IPS-15b (cell line): Measurements from ENCODE around the gene BUB1.

Source experiments
- H3K27me3 ChIP-seq: one replicate; pipeline ENCODE4 v1.6.1; 2013; ENCODE audit warnings: low read length; ENCODE audit not compliant: control insufficient read depth, insufficient read depth
- H3K36me3 ChIP-seq: one replicate; pipeline ENCODE4 v1.6.1; 2013; ENCODE audit warnings: low read length; ENCODE audit not compliant: control insufficient read depth, insufficient read depth
- H3K4me1 ChIP-seq: one replicate; pipeline ENCODE4 v1.6.1; 2013; ENCODE audit warnings: mild to moderate bottlenecking, low read length; ENCODE audit not compliant: control insufficient read depth, insufficient read depth
- H3K4me3 ChIP-seq: one replicate; pipeline ENCODE4 v1.5.1; 2013; ENCODE audit warnings: low read depth, low read length
- H3K9ac ChIP-seq: one replicate; pipeline ENCODE4 v1.6.1; 2013; ENCODE audit warnings: low read depth, mild to moderate bottlenecking, low read length
- H3K9me3 ChIP-seq: one replicate; pipeline ENCODE4 v1.6.1; 2013; ENCODE audit warnings: mild to moderate bottlenecking, low read length; ENCODE audit not compliant: control insufficient read depth, insufficient read depth

BUB1 gene

GRCh38 chr2:110677530-110678456 is at the start of gene BUB1:
Gene BUB1 (minus strand): TSS chr2:110678063. CDS start chr2:110677995, 68 bp downstream.
- H3K9me3 ChIP-seq, result no peaks in the 10 kb centered on the region
- peak within 1 kb of the TSS; percentile 90 for H3K4me3 ChIP-seq
- H3K9ac ChIP-seq, result peak within 1 kb of the TSS; percentile 94
- H3K27me3 ChIP-seq, result no peaks in the 10 kb centered on the region
- peaks cover 9% of the 10 kb centered on the region for H3K36me3 ChIP-seq
- H3K4me1 ChIP-seq, result peaks cover 14% of the 10 kb centered on the region

DNA sequence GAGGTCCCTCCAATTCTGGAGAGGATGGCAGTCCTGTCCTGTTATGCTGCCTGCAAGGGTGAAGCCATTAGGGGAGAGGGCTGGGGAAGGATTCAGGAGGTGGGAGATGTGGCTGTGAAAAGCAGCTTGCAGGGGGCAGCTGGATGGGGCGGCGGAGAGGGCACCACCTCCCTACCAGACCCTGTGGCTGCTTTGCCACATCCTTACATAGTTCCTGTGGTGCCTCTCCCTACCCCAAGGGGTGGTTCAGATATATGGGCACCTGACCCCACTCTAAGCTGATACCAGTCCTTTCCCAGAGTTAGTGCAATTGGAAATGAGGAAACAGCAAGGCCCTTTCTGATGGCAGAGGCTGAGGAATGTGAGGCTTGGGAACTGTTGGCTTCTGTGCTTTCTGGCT is 48.4 kb upstream of the BUB1 start:
- H3K9ac ChIP-seq, result no peak overlapping the region
- H3K4me3 ChIP-seq, result no peak overlapping the region
- no peaks in the 10 kb centered on the region for H3K36me3 ChIP-seq
- H3K4me1 ChIP-seq, result peaks cover 13% of the 10 kb centered on the region
- no peaks in the 10 kb centered on the region for H3K9me3 ChIP-seq
- peaks cover under 1% of the 10 kb centered on the region for H3K27me3 ChIP-seq

GRCh38 chr2:110725859-110726258 is 48.0 kb upstream of the BUB1 start:
- Histone ChIP-seq H3K9ac (no peak overlapping the region), H3K9me3 (no peaks in the 10 kb centered on the region), H3K4me1 (peaks cover 11% of the 10 kb centered on the region), H3K36me3 (no peaks in the 10 kb centered on the region), H3K27me3 (no peaks in the 10 kb centered on the region), H3K4me3 (no peak overlapping the region)

DNA sequence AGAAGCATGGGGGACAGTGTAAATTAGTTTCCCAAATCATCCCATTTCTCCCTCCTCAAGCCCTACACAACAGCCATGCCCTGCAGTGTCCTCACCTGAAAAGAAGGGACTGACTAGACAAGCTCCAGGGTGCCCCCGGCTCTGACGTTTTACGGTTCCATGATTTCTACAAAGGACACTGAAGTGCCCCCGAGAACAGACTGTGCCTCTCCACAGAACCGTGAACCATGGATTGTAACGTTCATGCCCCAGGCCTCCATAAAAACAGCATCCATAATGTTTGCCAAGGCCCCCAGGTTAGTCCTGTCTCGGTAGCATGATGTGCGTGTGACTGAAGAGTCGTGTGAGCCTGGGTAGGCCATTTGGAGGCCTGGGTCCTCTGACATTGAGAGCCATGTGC is 47.5 kb upstream of the BUB1 start:
- Histone ChIP-seq H3K27me3 (no peaks in the 10 kb centered on the region), H3K9ac (no peak overlapping the region), H3K4me3 (no peak overlapping the region), H3K4me1 (peaks cover 8% of the 10 kb centered on the region), H3K9me3 (no peaks in the 10 kb centered on the region), H3K36me3 (no peaks in the 10 kb centered on the region)

DNA sequence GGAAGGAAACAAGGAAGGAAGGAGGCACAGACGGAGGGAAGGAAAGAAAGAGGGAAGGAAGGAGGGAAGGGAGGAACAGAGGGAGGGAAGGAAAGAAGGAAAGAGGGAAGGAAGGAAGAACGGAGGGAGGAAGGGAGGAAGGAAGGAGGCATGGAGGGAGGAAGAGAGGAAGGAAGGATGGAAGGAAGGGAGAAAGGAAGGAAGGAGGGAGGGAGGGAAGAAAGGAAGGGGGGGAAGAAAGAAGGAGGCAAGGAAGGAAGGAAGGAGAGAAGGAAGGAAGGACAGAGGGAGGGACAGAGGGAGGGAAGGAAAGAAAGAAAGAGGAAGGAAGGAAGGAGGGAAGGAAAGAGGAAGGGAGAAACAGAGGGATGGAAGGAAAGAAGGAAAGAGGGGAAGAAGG is 47.0 kb upstream of the BUB1 start:
- Histone ChIP-seq H3K27me3 (no peaks in the 10 kb centered on the region), H3K36me3 (no peaks in the 10 kb centered on the region), H3K9ac (no peak overlapping the region), H3K4me3 (no peak overlapping the region), H3K9me3 (no peaks in the 10 kb centered on the region), H3K4me1 (peaks cover 8% of the 10 kb centered on the region)

GRCh38 chr2:110720547-110720946 is 42.7 kb upstream of the BUB1 start:
- Histone ChIP-seq H3K9ac (no peak overlapping the region), H3K4me1 (no peaks in the 10 kb centered on the region), H3K9me3 (no peaks in the 10 kb centered on the region), H3K4me3 (no peak overlapping the region), H3K27me3 (no peaks in the 10 kb centered on the region), H3K36me3 (no peaks in the 10 kb centered on the region)

GRCh38 chr2:110718990-110719389 is 41.1 kb upstream of the BUB1 start:
- H3K9me3 ChIP-seq, result no peaks in the 10 kb centered on the region
- no peaks in the 10 kb centered on the region for H3K36me3 ChIP-seq
- no peaks in the 10 kb centered on the region for H3K27me3 ChIP-seq
- no peaks in the 10 kb centered on the region for H3K4me1 ChIP-seq
- no peak overlapping the region for H3K9ac ChIP-seq
- no peak overlapping the region for H3K4me3 ChIP-seq

DNA sequence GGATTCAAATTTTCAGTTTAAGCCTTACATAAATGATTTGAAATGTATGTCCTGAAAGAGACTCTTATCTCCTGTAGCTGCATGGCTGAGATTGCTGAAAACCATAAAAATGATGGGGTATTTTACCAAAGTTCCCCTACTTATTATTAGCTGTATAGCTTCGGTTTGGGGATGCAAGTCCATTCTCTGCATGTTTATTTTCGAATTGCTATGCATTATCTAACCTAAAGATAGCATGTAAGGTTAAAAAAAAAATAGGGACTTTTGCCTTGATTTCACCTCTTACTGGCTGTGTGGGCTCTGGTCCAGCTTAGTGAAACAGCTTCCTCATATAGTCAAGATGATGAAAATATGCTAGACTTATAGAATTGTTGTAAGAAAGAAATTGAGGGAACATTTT is 40.5 kb upstream of the BUB1 start:
- Histone ChIP-seq H3K4me1 (no peaks in the 10 kb centered on the region), H3K4me3 (no peak overlapping the region), H3K36me3 (no peaks in the 10 kb centered on the region), H3K27me3 (no peaks in the 10 kb centered on the region), H3K9me3 (no peaks in the 10 kb centered on the region), H3K9ac (no peak overlapping the region)

DNA sequence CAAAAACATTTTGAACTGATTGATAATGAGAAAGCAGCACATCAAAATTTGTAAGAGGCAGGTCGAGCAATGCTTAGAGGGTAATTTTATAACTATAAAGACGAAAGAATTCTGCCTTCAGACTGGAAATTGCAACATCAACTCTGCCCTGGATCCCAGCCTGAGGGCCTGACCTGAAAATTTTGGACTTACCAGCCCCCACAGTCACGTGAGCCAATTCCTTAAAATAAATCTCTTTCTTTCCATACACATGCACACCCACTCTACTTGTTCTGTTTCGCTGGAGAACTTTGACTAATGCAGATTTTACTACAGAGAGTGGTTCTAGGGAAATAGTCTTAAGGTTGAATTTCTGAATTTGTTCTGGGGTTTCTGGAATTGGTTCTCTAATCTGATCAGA is 39.9 kb upstream of the BUB1 start:
- Histone ChIP-seq H3K4me1 (no peaks in the 10 kb centered on the region), H3K4me3 (no peak overlapping the region), H3K27me3 (no peaks in the 10 kb centered on the region), H3K9me3 (no peaks in the 10 kb centered on the region), H3K36me3 (no peaks in the 10 kb centered on the region), H3K9ac (no peak overlapping the region)

DNA sequence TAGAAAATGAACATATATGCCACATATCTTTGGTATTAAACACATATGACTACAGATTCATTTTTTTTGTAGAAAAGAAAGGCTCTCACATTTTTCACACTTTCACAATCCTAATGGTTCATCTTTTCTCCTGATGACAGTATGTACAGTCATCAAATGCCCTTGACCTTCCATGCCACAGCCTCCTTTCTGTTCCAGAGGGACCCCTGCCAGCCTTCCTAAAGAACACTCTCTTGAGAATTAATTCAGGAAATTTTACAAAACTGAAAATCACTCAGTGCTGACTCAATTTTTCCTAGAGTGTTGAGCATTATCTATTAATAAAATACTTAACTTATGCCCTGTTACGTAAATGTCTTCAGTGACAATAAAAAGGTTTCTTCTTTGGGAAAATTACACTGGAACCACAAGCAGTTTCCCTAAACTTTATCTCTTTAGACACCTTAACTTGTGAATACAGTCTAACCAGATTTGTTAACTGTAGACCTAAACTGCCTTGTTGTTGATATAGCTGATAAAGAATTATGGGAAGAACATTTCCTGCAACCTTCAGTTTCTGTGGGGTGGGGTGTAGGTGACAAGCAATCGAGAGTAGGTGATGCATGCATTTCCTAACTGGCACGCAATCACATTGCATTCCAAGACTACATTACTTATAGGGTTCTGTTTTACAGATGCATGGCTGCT is 39.2 kb upstream of the BUB1 start:
- Histone ChIP-seq H3K4me1 (no peaks in the 10 kb centered on the region), H3K27me3 (no peaks in the 10 kb centered on the region), H3K4me3 (no peak overlapping the region), H3K36me3 (no peaks in the 10 kb centered on the region), H3K9ac (no peak overlapping the region), H3K9me3 (no peaks in the 10 kb centered on the region)

DNA sequence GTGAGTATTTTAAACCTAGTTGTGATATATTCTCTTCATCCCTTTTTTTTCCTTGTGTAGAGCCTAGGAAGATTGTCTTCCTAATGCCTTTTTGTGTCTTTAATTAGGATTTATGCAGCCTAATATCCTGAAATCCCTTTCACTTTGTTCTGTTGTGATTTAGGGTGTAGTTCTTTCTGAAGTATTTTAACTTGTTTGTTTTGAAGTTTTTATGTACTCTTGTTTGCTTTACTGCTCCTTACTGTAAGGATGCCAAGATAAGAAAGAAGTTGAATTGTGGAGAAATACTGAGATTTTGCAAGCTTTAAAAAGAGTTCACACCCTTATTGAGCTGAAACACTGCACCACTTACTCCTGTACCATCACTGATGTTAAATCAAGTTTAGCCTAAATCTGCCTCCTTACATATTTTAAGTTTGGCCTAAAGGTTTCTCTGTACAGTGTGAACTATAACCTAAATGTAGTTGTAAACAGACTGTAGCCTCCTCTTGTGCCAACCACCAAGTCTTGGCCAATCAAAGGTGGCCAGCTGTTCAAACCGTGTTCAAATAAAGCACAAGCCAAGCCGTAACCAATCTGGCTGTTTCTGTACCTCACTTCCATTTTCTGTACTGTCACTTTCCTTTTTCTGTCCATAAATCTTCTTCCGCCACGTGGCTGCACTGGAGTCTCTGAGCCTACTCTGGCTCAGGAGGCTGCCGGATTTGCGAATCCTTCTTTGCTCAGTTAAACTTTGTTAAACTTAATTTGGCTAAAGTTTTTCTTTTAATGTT is 36.8 kb upstream of the BUB1 start:
- no peak overlapping the region for H3K4me3 ChIP-seq
- H3K9ac ChIP-seq, result no peak overlapping the region

More for the DNA sequence above, 36.8 kb upstream of the BUB1 start:
- Histone ChIP-seq H3K9me3 (no peaks in the 10 kb centered on the region), H3K36me3 (no peaks in the 10 kb centered on the region), H3K4me1 (no peaks in the 10 kb centered on the region), H3K27me3 (no peaks in the 10 kb centered on the region)
